ENCODE data around the gene FBXL12. TPM values are rescaled to one million over a fixed set of nuclear protein-coding genes. Genes with fewer than 3 reads are reported as not detected.
"Not testable (repeated sequence)": the region's sequence is repeated elsewhere in the genome, so short reads cannot be mapped to it uniquely, and the experiment has no call there.

The FBXL12 gene
- polyA plus RNA-seq, 1 donor, result 34.5 TPM

GRCh38 chr19:9791552-9792205 is 27.2 kb downstream of the FBXL12 start:
- DNase-seq, result peak; percentile 93

GRCh38 chr19:9791073-9791367 is 27.9 kb downstream of the FBXL12 start:
- DNase-seq, result not testable (repeated sequence)

DNA sequence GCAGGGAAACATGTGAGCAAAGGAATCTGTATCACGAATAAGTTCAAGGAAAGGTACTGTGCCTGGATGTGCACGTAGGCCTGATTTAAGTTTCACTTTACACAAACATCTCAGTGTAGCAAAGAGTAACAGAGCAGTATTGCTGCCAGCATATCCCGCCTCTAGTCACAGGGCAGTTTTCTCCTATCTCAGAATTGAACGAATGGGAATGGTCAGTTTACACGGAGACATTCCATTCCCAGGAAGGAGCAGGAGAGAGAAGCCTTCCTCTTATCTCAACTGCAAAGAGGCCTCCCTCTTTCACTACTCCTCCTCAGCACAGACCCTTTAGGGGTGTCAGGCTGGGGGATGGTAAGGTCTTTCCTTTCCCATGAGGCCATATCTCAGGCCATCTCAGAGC is 29.3 kb downstream of the FBXL12 start:
- DNase-seq, result not testable (repeated sequence)

- no peak for DNase-seq
These were observed 29.8 kb downstream of the FBXL12 start for GRCh38 chr19:9789066-9789465.

DNA sequence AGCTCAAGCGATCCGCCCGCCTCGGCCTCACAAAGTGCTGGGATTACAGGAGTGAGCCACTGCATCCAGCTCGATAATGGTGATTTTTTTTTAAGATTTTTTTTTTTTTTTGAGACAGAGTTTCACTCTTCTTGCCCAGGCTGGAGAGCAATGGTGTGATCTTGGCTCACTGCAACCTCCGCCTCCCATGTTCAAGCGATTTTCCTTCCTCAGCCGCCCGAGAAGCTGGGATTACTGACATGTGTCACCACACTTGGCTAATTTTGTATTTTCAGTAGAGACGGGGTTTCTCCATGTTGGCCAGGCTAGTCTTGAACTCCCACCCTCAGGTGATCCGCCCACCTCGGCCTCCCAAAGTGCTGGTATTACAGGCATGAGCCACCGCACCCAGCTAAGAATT is 30.3 kb downstream of the FBXL12 start:
- DNase-seq, result not testable (repeated sequence)

- DNase-seq, result no peak
These were observed 32.1 kb downstream of the FBXL12 start for GRCh38 chr19:9786819-9787218.

GRCh38 chr19:9786342-9786741 is 32.5 kb downstream of the FBXL12 start:
- DNase-seq, result no peak

DNA sequence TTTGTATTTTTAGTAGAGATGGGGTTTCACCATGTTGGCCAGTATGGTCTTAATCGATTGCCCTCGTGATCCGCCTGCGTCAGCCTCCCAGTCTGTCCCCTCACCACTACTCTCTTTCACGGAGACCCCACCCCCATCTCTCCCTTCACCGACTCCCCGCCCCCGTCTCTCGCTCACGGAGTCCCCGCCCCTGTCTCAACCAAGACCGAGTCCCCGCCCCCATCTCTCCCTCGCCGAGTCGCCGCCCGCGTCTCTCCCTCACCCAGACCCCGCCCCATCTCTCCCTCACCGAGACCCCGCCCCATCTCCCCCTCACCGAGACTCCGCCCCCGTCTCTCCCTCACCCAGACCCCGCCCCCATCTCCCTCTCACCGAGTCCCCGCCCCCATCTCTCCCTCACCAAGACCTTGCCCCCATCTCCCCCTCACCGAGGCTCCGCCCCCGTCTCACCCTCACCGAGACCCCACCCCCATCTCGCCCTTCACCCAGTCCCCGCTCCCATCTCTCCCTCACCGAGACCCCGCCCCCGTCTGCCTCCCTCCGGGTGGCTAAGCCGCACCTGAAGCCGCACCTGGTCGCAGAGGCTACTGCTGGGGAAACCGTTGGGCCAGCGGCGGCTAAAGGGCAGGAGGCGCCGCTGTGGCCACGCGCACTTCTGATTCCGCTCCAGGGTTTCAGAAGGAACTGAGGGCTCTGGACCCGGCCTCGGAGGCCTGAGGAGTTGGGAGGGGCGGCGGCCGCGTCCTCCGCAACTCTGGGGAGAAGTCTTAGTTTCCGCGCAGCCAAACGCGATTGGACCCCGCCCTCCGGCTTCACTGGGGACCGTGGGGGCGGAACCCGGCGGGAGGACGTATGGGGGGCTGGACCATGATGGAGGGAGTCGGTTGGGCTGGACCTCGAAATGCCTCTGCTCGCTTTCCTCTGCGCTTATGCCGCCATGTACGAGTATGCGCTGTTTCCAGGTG is 33.2 kb downstream of the FBXL12 start:
- DNase-seq, result peak; percentile 94

- DNase-seq, result not testable (repeated sequence)
These were observed 34.7 kb downstream of the FBXL12 start for GRCh38 chr19:9784163-9784496.

DNA sequence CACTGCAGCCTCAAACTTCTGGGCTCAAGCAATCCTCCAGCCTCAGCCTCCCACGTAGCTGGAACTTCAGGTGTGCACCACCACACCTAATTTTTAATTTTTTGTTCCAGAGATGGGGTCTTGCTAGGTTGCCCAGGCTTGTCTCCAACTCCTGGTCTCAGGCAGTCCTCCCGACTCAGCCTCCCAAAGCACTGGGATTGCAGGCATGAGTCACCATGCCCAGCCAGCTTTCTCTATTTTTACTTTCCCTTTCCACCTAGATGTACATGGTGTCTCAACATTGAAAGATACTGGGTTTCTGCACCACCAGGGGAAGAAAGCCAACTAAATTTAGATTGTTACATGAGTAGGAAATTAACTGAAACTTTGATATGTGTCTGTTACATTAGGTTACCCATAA is 36.5 kb downstream of the FBXL12 start:
- no peak for DNase-seq

GRCh38 chr19:9768175-9769112 is 50.4 kb downstream of the FBXL12 start, which contains the start of gene ZNF846:
Gene ZNF846 (minus strand): TSS chr19:9768738. CDS start chr19:9764950, 3,788 bp downstream.
- DNase-seq, result peak; percentile 95

Other genes with a start within 250 kb of the FBXL12 start
- gene ZNF121, start 234.6 kb downstream of the FBXL12 start, polyA plus RNA-seq (ENCODE audit: insufficient read length), result 9.5 TPM
- gene ZNF561, start 197.8 kb downstream of the FBXL12 start, polyA plus RNA-seq (ENCODE audit: insufficient read length), result 34.1 TPM
- 19.1 TPM for gene ZNF562, start 144.0 kb downstream of the FBXL12 start, polyA plus RNA-seq (ENCODE audit: insufficient read length)
- gene ZNF846, start 50.3 kb downstream of the FBXL12 start, polyA plus RNA-seq (ENCODE audit: insufficient read length), result 11.0 TPM
- 144 TPM for gene UBL5, start 8.8 kb upstream of the FBXL12 start, polyA plus RNA-seq (ENCODE audit: insufficient read length)
- gene PIN1, start 16.2 kb upstream of the FBXL12 start, polyA plus RNA-seq (ENCODE audit: insufficient read length), result 78.3 TPM
- gene OLFM2, start 117.4 kb upstream of the FBXL12 start, polyA plus RNA-seq (ENCODE audit: insufficient read length), result 30.2 TPM
- gene COL5A3, start 191.4 kb upstream of the FBXL12 start, polyA plus RNA-seq (ENCODE audit: insufficient read length), result 77.6 TPM
- not detected for gene RDH8, start 194.4 kb upstream of the FBXL12 start, polyA plus RNA-seq (ENCODE audit: insufficient read length)

Data from hindlimb muscle (tissue), 1 donor.